ENCODE measurements around the gene FUT1.

GRCh38 chr19:48746738-48747575 lies 5.5 kb downstream of the FUT1 start, which contains the start of gene IZUMO1:
- TF ChIP-seq FOSL1 (IDR thresholded peaks at IDR 0.05; ENCODE audit: low read depth) = no peak
- no peak for TF ChIP-seq CEBPB (IDR thresholded peaks at IDR 0.05; ENCODE audit: low read depth)
- no peak for TF ChIP-seq ZFX (IDR thresholded peaks at IDR 0.05)
- TF ChIP-seq POLR2AphosphoS5 (IDR thresholded peaks at IDR 0.05; ENCODE audit: low read depth, low read length) = peak; percentile 41
- TF ChIP-seq POLR2A (IDR thresholded peaks at IDR 0.05; ENCODE audit: borderline replicate concordance, extremely low read depth, insufficient read depth, insufficient read length) = no peak
- no peak for TF ChIP-seq JUND (IDR thresholded peaks at IDR 0.05)
- no peak for TF ChIP-seq CTCF (IDR thresholded peaks at IDR 0.05 in 2 of 3, conservative IDR thresholded peaks at IDR 0.05 in 1 of 3; ENCODE audit: borderline replicate concordance in 1 of 3, insufficient read depth in 1 of 3, low read depth in 2 of 3, low read length in 2 of 3)
- no peak for TF ChIP-seq EZH2 (IDR thresholded peaks at IDR 0.05)
- no peak for TF ChIP-seq RAD21 (IDR thresholded peaks at IDR 0.05; ENCODE audit: low read depth)

All from HCT116 (cell line).